HG03457 (cell line): ENCODE results near the gene MTCH1.

Source experiments
- ATAC-seq: cut with Tn5 transposase; IDR thresholded peaks from one replicate; pipeline ENCODE4 v1.9.1; 2021; ENCODE audit warnings: moderate number of reproducible peaks; ENCODE audit not compliant: unreplicated experiment

MTCH1 gene

GRCh38 chr6:36929152-36929551 lies 56.8 kb downstream of the MTCH1 start:
- ATAC-seq, result no peak

- no peak for ATAC-seq
Observed at GRCh38 chr6:36928547-36928918, 57.5 kb downstream of the MTCH1 start.

- no peak for ATAC-seq
Observed at GRCh38 chr6:36927691-36928546, 58.1 kb downstream of the MTCH1 start.

- no peak for ATAC-seq
Observed at GRCh38 chr6:36926708-36927513, 59.1 kb downstream of the MTCH1 start.

- no peak for ATAC-seq
Observed at GRCh38 chr6:36925809-36926208, 60.2 kb downstream of the MTCH1 start.

GRCh38 chr6:36924778-36925374 lies 61.1 kb downstream of the MTCH1 start:
- ATAC-seq, result no peak

GRCh38 chr6:36924131-36924530 lies 61.9 kb downstream of the MTCH1 start:
- ATAC-seq, result no peak

GRCh38 chr6:36920546-36920945 lies 65.5 kb downstream of the MTCH1 start:
- ATAC-seq, result no peak

- no peak for ATAC-seq
Observed at GRCh38 chr6:36920049-36920448, 65.9 kb downstream of the MTCH1 start.
